C4-2B (cell line): Measurements from ENCODE around the gene CYLD.

Experiments
- ZFX ChIP-seq: fragments of 450-650 bp; IDR thresholded peaks from 2 replicates; pipeline ENCODE4 v1.6.1; 2017
- TF ChIP-seq, protein P1 (sequence below): fragments of 450-650 bp; conservative IDR thresholded peaks from 2 replicates; pipeline ENCODE4 v1.5.1; 2017; ENCODE audit warnings: mild to moderate bottlenecking

DNA sequence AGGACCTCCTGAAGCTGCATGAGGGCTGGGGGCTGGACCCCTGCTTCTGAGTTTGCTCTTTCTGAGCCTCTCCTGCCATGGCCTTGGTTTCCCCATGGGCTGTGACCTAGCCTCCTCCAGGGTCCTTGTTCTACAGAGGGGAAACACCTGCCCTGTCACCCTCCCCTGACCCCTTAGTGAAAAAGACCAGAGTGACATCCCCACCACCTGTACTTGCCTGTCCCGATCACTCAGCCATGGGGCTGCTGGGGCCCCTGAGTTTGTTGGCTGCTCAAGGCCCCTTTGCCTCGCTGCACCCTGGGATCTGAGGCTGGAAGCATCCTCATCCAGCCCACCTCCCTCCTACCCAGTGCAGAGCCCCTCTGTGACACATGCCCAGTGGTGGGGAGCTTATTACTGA, 47.7 kb upstream of the CYLD start:
- TF ChIP-seq, protein P1, sequence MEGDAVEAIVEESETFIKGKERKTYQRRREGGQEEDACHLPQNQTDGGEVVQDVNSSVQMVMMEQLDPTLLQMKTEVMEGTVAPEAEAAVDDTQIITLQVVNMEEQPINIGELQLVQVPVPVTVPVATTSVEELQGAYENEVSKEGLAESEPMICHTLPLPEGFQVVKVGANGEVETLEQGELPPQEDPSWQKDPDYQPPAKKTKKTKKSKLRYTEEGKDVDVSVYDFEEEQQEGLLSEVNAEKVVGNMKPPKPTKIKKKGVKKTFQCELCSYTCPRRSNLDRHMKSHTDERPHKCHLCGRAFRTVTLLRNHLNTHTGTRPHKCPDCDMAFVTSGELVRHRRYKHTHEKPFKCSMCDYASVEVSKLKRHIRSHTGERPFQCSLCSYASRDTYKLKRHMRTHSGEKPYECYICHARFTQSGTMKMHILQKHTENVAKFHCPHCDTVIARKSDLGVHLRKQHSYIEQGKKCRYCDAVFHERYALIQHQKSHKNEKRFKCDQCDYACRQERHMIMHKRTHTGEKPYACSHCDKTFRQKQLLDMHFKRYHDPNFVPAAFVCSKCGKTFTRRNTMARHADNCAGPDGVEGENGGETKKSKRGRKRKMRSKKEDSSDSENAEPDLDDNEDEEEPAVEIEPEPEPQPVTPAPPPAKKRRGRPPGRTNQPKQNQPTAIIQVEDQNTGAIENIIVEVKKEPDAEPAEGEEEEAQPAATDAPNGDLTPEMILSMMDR = no peak
- TF ChIP-seq ZFX = no peak
